Smooth muscle cell (in vitro differentiated cells): ENCODE measurements around the gene RASGRP4. TPM values are rescaled to one million over a fixed set of nuclear protein-coding genes. Genes with fewer than 3 reads are reported as not detected.

Experiments used
- DNase-seq: peaks from one replicate; lab custom pipeline; 2025; ENCODE audit not compliant: unreplicated experiment; lab: John Stamatoyannopoulos, UW
- H2AFZ ChIP-seq: fragments of 200-600 bp; sonication (generic); 2 replicates; pipeline ENCODE4 v1.6.0; 2016; ENCODE audit warnings: antibody characterized with exemption, low read depth, mild to moderate bottlenecking
- H3F3A ChIP-seq: fragments of 200-600 bp; sonication (generic); 2 replicates; pipeline ENCODE4 v1.6.0; 2017; ENCODE audit warnings: antibody characterized with exemption, low read depth
- H3K27ac ChIP-seq: fragments of 200-600 bp; sonication (generic); 2 replicates; pipeline ENCODE4 v1.5.1; 2016; ENCODE audit warnings: low read depth, mild to moderate bottlenecking
- H3K27me3 ChIP-seq: fragments of 200-600 bp; sonication (generic); 2 replicates; pipeline ENCODE4 v1.6.1; 2016; ENCODE audit warnings: low read depth, mild to moderate bottlenecking
- H3K36me3 ChIP-seq: fragments of 200-600 bp; sonication (generic); 2 replicates; pipeline ENCODE4 v1.5.1; 2016; ENCODE audit warnings: low read depth
- H3K4me1 ChIP-seq: fragments of 200-600 bp; sonication (generic); 2 replicates; pipeline ENCODE4 v1.5.1; 2016; ENCODE audit warnings: low read depth
- H3K4me2 ChIP-seq: fragments of 200-600 bp; sonication (generic); 2 replicates; pipeline ENCODE4 v1.6.0; 2016; ENCODE audit warnings: mild to moderate bottlenecking
- H3K4me3 ChIP-seq: fragments of 200-600 bp; sonication (generic); 2 replicates; pipeline ENCODE4 v1.5.1; 2016; ENCODE audit warnings: mild to moderate bottlenecking
- H3K79me2 ChIP-seq: fragments of 200-600 bp; sonication (generic); 2 replicates; pipeline ENCODE4 v1.6.0; 2016; ENCODE audit warnings: low read depth, mild to moderate bottlenecking
- H3K9ac ChIP-seq: fragments of 200-600 bp; sonication (generic); 2 replicates; pipeline ENCODE4 v1.6.0; 2016; ENCODE audit warnings: low read depth
- H3K9me3 ChIP-seq: fragments of 200-600 bp; sonication (generic); replicated peaks from 2 replicates; pipeline ENCODE4 v1.5.1; 2016; ENCODE audit warnings: low read depth
- H4K20me1 ChIP-seq: fragments of 200-600 bp; sonication (generic); 2 replicates; pipeline ENCODE4 v1.6.0; 2016; ENCODE audit warnings: low read depth
- WGBS: methylation state at CpG from one replicate; pipeline ENCODE4 v1.1.7; 2016; ENCODE audit warnings: low lambda C conversion rate; 5-methylcytosine and 5-hydroxymethylcytosine counted together
- polyA plus RNA-seq: library from polyadenylated mRNA; unstranded; fragments of >200 nt; fragmentation: Nextera tagmentation; extraction: Ambion mirVana; gene quantifications from 2 replicates; pipeline ENCODE4 v1.2.1, GENCODE V29; 2016
- total RNA-seq: library from RNA; depleted of rRNA; stranded (reverse); fragments of >200 nt; gene quantifications from 2 replicates; pipeline ENCODE4 v1.2.3, GENCODE V29; 2014
- TF ChIP-seq, protein P1 (sequence below): fragments of 200-600 bp; sonication (generic); IDR thresholded peaks from 2 replicates; pipeline ENCODE4 v1.5.1; 2017; ENCODE audit warnings: borderline replicate concordance, mild to moderate bottlenecking, antibody characterized with exemption; ENCODE audit not compliant: insufficient read depth, poor library complexity, severe bottlenecking

RASGRP4 gene
- total and polyA plus RNA-seq, 2 experiments from 2014 or later, result not detected

DNA sequence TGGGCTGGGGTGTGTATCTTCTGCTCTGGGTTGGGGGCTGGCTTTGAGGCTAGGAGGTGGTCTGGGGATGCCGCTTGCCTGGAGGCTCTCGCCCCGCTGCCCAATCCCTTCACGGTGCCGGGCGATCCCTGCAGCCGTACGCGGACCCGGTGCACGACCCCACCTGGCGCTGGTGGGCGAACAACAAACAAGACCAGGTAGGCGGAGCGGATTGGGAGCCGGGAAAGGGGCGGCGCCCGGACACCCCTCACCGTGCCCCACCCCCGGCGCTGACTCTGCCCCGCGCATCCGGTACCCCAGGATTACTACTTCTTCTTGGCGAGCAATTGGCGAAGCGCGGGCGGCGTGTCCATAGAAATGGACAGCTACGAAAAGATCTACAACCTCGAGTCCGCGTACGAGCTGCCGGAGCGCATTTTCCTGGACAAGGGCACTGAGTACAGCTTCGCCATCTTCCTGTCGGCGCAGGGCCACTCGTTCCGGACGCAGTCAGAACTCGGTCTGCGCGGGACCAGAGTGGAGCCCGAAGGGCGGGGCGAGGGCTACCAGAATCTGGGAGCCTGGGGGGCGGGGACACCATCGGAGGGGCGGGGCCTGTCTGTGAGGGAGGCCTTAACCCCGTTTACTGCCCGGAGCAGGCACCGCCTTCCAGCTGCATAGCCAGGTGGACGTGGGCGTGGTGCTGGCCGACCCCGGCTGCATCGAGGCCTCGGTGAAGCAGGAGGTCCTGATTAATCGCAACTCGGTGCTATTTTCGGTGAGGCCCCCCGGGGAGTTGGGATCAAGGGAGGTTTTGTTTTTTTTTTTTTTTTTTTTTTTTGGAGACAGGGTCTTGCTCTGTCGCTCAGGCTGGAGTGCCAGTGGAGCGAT, 63.7 kb downstream of the RASGRP4 start:
- H3K4me2 ChIP-seq, result peak overlapping the region; percentile 99
- no peaks in the 10 kb centered on the region for H3K4me1 ChIP-seq
- 3% methylated on average over 68 of the region's 68 CpGs for WGBS
- H3K36me3 ChIP-seq, result no peaks in the 10 kb centered on the region
- H3K27ac ChIP-seq, result no peak overlapping the region
- no peaks in the 10 kb centered on the region for H3F3A ChIP-seq
- H4K20me1 ChIP-seq, result no peaks in the 10 kb centered on the region
- TF ChIP-seq, protein P1, sequence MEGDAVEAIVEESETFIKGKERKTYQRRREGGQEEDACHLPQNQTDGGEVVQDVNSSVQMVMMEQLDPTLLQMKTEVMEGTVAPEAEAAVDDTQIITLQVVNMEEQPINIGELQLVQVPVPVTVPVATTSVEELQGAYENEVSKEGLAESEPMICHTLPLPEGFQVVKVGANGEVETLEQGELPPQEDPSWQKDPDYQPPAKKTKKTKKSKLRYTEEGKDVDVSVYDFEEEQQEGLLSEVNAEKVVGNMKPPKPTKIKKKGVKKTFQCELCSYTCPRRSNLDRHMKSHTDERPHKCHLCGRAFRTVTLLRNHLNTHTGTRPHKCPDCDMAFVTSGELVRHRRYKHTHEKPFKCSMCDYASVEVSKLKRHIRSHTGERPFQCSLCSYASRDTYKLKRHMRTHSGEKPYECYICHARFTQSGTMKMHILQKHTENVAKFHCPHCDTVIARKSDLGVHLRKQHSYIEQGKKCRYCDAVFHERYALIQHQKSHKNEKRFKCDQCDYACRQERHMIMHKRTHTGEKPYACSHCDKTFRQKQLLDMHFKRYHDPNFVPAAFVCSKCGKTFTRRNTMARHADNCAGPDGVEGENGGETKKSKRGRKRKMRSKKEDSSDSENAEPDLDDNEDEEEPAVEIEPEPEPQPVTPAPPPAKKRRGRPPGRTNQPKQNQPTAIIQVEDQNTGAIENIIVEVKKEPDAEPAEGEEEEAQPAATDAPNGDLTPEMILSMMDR, result no peak
- H2AFZ ChIP-seq, result peak overlapping the region; percentile 89
- H3K27me3 ChIP-seq, result peaks cover 41% of the 10 kb centered on the region
- DNase-seq, result peak; percentile 40
- H3K9ac ChIP-seq, result no peak overlapping the region
- no peaks in the 10 kb centered on the region for H3K9me3 ChIP-seq
- H3K79me2 ChIP-seq, result no peaks in the 10 kb centered on the region
- H3K4me3 ChIP-seq, result peak overlapping the region; percentile 70

- Histone ChIP-seq H3F3A (no peaks in the 10 kb centered on the region), H2AFZ (peak overlapping the region; percentile 52), H3K4me3 (peak overlapping the region; percentile 70), H3K79me2 (no peaks in the 10 kb centered on the region), H3K36me3 (no peaks in the 10 kb centered on the region), H3K9me3 (no peaks in the 10 kb centered on the region), H3K27me3 (peaks cover 44% of the 10 kb centered on the region), H3K4me2 (peak overlapping the region; percentile 99), H4K20me1 (no peaks in the 10 kb centered on the region), H3K27ac (no peak overlapping the region), H3K9ac (no peak overlapping the region), H3K4me1 (no peaks in the 10 kb centered on the region)
- WGBS, result under 1% methylated on average over 32 of the region's 37 CpGs
- peak; percentile 51 for DNase-seq
- TF ChIP-seq, protein P1, result no peak
These were observed 64.4 kb downstream of the RASGRP4 start for GRCh38 chr19:38361633-38362075.

DNA sequence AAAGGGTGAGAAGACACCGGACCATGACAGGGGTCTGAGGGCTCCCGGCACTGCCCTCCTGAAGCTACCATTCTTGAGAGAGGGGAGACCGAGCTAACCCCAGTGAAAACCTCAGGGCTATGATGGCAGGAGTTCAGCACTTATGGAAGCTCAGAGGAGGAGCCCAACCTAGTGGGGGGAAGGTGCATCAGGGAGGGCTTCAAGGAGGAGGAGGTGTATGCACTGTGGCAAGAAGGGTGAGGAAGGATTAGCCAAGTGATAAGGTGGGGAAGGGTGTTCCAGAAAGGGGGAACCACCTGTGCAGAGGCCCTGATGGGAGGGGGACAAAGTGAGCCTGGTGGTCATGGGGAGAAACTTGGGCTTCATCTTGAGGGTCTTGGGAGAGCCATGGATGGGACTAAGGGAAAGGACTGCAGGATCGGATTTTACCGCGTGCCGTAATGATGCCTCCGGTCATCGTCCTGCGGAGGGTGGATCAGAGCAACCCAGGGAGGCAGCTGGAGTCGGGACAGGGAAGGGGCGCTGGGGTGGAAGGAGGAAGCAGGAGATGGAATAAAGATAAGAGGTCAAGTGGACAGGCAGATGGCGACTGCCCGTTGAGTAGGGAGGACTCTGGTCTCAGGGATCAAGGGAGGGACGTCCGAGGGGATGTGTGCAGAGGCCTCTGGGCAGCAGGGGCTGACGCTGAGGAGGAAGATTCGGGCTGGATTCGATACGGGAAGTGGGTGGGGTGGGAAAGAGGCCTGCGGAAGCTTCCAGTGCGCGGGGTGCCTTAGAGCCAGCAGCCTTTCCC, 65.0 kb downstream of the RASGRP4 start:
- H2AFZ ChIP-seq, result peak overlapping the region; percentile 52
- no peak overlapping the region for H3K27ac ChIP-seq
- H3F3A ChIP-seq, result no peaks in the 10 kb centered on the region
- WGBS, result 38% methylated on average over 23 of the region's 23 CpGs
- H3K79me2 ChIP-seq, result no peaks in the 10 kb centered on the region
- H4K20me1 ChIP-seq, result no peaks in the 10 kb centered on the region
- H3K9me3 ChIP-seq, result no peaks in the 10 kb centered on the region
- DNase-seq, result no peak
- H3K4me3 ChIP-seq, result peak overlapping the region; percentile 70
- TF ChIP-seq, protein P1, result no peak
- no peaks in the 10 kb centered on the region for H3K4me1 ChIP-seq
- H3K27me3 ChIP-seq, result peaks cover 45% of the 10 kb centered on the region
- peak overlapping the region; percentile 99 for H3K4me2 ChIP-seq
- no peaks in the 10 kb centered on the region for H3K36me3 ChIP-seq
- H3K9ac ChIP-seq, result no peak overlapping the region
